GM23338 (cell line): ENCODE measurements around the gene CCDC57.

Experiments
- POLR2AphosphoS5 ChIP-seq: IDR thresholded peaks from 2 replicates; pipeline ENCODE4 v1.6.1; 2016; ENCODE audit warnings: antibody characterized with exemption, low read depth
- TF ChIP-seq, protein P1 (sequence below): IDR thresholded peaks from one replicate; pipeline ENCODE4 v1.6.1; 2018; ENCODE audit warnings: antibody characterized with exemption; ENCODE audit not compliant: unreplicated experiment
- TF ChIP-seq, protein P2 (sequence below), 2 experiments: fragments of 200-600 bp in 1 of 2; sonication (generic) in 1 of 2; conservative IDR thresholded peaks; 2 replicates each; pipeline versions ENCODE4 v1.5.1 to v1.6.1; 2016 to 2017; ENCODE audit warnings: antibody characterized with exemption in 2 of 2, low read depth in 2 of 2, mild to moderate bottlenecking in 2 of 2, moderate library complexity in 1 of 2

DNA sequence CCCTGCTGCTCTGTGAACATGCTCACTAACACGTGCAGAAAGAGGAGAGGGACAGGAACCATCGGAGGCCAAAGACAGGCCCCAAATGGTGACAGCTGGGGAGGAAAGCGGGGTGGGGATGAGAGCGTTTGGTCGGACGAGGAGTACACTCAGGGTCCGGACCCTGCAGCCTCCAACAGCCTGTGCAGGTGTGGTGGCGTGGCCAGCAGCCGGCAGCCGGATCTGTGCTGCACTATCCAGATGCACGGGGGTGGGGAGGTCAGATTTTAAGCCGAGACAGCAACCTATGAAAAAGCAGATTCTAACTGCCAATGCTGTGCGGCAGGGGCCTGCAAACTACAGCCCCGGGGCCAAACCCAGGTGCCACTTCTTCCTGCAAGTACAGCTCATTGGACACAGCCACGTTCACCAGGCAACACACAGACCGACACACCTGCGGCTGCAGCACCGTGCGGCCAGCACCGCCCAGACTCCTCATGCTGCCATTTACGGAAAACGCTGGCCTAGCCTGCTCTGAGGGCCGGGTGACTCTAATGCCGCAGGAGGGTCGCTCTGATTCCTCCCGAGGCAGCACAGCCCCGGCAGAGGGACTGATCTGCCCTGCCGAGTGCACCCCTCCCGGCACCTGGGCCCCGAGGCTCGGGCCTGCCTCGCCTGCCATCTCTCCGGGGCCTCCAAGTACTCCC, 37.4 kb upstream of the CCDC57 start:
- TF ChIP-seq, protein P1, sequence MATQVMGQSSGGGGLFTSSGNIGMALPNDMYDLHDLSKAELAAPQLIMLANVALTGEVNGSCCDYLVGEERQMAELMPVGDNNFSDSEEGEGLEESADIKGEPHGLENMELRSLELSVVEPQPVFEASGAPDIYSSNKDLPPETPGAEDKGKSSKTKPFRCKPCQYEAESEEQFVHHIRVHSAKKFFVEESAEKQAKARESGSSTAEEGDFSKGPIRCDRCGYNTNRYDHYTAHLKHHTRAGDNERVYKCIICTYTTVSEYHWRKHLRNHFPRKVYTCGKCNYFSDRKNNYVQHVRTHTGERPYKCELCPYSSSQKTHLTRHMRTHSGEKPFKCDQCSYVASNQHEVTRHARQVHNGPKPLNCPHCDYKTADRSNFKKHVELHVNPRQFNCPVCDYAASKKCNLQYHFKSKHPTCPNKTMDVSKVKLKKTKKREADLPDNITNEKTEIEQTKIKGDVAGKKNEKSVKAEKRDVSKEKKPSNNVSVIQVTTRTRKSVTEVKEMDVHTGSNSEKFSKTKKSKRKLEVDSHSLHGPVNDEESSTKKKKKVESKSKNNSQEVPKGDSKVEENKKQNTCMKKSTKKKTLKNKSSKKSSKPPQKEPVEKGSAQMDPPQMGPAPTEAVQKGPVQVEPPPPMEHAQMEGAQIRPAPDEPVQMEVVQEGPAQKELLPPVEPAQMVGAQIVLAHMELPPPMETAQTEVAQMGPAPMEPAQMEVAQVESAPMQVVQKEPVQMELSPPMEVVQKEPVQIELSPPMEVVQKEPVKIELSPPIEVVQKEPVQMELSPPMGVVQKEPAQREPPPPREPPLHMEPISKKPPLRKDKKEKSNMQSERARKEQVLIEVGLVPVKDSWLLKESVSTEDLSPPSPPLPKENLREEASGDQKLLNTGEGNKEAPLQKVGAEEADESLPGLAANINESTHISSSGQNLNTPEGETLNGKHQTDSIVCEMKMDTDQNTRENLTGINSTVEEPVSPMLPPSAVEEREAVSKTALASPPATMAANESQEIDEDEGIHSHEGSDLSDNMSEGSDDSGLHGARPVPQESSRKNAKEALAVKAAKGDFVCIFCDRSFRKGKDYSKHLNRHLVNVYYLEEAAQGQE = no peak
- TF ChIP-seq, protein P2, sequence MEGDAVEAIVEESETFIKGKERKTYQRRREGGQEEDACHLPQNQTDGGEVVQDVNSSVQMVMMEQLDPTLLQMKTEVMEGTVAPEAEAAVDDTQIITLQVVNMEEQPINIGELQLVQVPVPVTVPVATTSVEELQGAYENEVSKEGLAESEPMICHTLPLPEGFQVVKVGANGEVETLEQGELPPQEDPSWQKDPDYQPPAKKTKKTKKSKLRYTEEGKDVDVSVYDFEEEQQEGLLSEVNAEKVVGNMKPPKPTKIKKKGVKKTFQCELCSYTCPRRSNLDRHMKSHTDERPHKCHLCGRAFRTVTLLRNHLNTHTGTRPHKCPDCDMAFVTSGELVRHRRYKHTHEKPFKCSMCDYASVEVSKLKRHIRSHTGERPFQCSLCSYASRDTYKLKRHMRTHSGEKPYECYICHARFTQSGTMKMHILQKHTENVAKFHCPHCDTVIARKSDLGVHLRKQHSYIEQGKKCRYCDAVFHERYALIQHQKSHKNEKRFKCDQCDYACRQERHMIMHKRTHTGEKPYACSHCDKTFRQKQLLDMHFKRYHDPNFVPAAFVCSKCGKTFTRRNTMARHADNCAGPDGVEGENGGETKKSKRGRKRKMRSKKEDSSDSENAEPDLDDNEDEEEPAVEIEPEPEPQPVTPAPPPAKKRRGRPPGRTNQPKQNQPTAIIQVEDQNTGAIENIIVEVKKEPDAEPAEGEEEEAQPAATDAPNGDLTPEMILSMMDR (conservative IDR thresholded peaks at IDR 0.05; ENCODE audit: low read depth in 2 of 2) = no peak
- no peak for TF ChIP-seq POLR2AphosphoS5
